Choroid plexus epithelial cell (primary cell): ENCODE data around the gene COX8A.

ENCODE experiments used
- DNase-seq: peaks from one replicate; pipeline ENCODE4 v3.0.0-alpha.2; 2010; ENCODE audit warnings: low read depth
- H3K4me3 ChIP-seq: 2 replicates; pipeline ENCODE4 v1.5.1; 2011; ENCODE audit warnings: low read depth, mild to moderate bottlenecking, control low read depth, low read length, moderate library complexity
- TF ChIP-seq, protein P1 (sequence below): conservative IDR thresholded peaks from 2 replicates; pipeline ENCODE4 v1.5.1; 2011; ENCODE audit warnings: low read depth, mild to moderate bottlenecking, control low read depth, inconsistent platforms, low read length, moderate library complexity

Gene COX8A

DNA sequence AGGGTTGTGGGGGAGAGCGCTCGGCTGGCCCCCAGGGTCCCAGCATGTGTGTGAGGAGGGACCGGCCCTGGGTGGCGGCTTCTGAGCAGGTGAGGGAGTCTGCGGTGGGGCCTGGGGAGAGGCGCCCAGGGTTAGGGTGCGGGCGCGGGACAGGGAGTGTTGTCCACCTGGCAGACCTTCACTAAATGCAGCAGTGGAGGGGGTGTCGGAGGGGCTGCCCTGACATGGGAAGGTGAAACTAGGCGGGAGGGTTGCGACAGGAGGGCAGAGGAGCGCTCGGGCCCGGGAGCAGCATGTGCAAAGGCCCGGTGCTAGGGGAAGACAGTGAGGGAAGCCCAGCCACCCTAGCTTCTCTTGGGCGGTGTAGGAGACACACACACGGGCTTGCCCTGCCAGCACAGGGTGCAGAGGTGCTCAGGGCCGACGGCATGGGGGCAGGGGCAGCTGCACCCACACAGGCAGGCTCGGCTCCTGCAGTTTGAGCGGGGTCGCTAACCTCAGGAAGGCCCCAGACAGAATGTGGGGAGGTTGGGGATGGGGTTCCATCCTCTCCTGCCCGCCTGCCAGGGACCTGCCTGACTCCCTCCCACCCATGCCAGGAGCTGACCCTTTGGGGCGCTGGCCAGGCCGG lies 34.0 kb downstream of the COX8A start:
- TF ChIP-seq, protein P1, sequence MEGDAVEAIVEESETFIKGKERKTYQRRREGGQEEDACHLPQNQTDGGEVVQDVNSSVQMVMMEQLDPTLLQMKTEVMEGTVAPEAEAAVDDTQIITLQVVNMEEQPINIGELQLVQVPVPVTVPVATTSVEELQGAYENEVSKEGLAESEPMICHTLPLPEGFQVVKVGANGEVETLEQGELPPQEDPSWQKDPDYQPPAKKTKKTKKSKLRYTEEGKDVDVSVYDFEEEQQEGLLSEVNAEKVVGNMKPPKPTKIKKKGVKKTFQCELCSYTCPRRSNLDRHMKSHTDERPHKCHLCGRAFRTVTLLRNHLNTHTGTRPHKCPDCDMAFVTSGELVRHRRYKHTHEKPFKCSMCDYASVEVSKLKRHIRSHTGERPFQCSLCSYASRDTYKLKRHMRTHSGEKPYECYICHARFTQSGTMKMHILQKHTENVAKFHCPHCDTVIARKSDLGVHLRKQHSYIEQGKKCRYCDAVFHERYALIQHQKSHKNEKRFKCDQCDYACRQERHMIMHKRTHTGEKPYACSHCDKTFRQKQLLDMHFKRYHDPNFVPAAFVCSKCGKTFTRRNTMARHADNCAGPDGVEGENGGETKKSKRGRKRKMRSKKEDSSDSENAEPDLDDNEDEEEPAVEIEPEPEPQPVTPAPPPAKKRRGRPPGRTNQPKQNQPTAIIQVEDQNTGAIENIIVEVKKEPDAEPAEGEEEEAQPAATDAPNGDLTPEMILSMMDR: no peak
- no peak for DNase-seq
- no peak overlapping the region for H3K4me3 ChIP-seq

DNA sequence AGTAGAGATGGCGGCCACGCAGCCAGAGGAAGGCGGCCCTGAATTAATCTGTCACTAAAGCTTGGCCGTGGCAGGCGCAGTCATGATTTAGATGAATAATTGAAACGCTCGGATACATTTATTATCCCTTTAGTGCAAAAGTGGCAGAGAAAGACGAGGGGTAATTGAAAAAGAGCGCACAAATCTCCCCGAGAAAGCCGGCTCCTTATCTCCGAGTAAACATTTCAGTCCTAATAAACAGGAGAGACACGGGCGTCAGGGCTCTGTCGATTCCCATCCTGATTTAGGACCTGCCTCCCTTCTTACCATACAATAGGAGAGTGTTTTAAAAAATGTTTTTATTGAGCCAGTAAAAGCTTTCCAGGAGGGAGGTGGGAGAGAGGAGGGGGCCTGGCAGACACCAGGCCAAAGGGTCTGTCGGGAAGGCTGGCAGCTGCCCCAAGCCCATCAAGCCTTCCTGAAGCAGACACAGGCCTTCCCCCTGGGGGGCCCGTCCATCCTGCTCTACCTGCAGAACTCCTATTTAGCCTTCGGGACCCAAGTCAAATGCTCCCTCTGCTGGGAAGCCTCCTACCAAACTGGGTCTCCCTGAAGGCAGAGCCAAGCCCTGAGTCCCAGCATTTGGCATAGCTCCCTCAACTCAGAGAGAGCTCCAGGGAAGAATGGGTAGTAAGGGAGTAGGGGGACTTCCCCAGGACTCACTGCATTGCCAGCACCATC lies 34.7 kb downstream of the COX8A start:
- TF ChIP-seq, protein P1: no peak
- H3K4me3 ChIP-seq: no peak overlapping the region
- DNase-seq: no peak

DNA sequence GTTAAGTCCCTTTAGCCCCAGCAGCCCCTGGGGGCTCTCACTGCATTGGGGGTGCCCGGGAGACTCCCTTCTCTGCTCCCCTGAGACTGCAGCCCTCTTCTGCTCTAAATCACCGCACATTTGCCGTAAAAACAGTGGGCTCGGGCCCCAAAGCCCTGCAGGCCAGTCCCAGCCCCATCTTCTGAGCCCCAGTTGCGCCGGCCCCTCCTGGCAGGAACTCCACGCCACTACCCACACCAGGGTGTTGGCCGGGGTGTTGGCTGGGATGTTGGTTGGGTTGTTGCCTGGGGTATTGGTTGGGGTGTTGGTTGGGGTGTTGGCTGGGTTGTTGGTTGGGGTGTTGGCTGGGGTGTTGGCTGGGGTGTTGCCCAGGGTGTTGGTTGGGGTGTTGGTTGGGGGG lies 35.3 kb downstream of the COX8A start:
- no peak overlapping the region for H3K4me3 ChIP-seq
- no peak for DNase-seq
- TF ChIP-seq, protein P1: no peak

DNA sequence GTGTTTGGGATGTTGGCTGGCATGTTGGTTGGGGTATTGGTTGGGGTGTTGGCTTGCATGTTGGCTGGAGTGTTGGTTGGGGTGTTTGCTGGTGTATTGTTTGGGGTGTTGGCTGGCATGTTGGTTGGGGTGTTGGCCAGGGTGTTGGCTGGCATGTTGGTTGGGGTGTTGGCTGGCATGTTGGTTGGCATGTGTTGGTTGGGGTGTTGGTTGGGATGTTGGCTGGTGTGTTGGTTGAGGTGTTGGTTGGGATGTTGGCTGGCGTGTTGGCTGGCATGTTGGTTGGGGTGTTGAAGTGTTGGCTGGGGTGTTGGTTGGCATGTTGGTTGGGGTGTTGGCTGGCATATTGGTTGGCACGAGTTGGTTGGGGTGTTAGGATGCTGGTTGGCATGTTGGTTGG lies 36.4 kb downstream of the COX8A start:
- TF ChIP-seq, protein P1: no peak
- no peak for DNase-seq
- H3K4me3 ChIP-seq: no peak overlapping the region

DNA sequence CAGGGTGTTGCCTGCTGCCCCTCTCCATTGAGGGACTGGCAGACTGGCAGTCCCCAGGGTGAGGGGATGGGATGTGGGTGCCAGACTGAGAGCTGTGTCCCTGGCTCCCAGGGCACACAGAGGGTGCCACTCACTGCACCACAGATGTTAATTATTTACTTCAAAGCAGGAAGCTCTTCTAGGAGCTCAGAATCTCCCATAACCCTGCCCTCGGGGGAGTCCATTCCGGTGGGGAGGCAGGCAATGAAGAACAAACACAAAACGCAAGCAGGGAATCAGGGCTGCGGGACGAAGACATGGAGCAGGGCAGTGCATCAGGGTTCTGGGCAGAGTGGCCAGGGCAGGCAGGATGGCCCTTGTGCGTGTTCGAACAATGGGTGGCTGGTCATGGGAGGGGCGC lies 37.0 kb downstream of the COX8A start:
- DNase-seq: no peak
- TF ChIP-seq, protein P1: no peak
- no peak overlapping the region for H3K4me3 ChIP-seq

DNA sequence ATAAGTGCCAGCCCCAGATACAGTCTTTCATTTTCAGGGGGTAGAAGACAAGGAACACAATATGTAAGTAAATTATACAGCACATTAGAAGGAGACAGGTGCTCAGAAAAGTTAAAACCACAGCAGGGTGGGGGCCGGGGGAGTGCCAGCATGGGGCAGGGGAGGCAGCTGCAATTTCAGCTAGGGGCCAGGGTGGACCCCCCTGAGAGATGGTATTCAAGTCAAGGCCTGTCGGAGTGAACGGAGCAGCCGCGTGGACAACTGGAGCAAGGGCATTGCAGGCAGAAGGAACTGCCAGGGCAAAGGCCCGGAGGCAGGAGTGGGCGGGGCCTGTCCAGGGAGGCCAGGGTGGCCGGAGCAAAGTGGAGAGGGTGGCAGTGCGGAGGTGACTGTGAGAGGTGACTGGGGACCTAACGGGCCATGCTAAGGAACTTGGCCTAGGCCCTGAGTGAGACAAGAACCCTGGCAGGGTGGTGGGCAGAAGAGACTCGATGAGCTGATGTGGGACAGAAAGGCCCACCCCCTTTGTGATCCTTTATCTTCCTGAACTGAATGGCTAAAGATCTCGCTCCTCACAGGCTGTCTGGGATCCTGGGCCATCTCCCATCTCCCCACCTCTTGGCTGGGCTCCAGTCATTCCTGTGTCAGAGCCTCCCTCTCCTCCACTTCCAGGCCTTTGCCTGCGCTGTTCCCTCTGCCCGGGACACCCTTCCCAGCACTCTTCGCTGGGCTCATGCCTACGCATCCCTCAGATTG lies 38.9 kb downstream of the COX8A start:
- no peak for DNase-seq
- no peak overlapping the region for H3K4me3 ChIP-seq
- TF ChIP-seq, protein P1: no peak
